SKM-1 (cell line): ENCODE measurements around the gene HOXB7.

Experiments
- DNase-seq: peaks from one replicate; lab custom pipeline; 2025; ENCODE audit not compliant: unreplicated experiment; lab: John Stamatoyannopoulos, UW

HOXB7 gene

DNA sequence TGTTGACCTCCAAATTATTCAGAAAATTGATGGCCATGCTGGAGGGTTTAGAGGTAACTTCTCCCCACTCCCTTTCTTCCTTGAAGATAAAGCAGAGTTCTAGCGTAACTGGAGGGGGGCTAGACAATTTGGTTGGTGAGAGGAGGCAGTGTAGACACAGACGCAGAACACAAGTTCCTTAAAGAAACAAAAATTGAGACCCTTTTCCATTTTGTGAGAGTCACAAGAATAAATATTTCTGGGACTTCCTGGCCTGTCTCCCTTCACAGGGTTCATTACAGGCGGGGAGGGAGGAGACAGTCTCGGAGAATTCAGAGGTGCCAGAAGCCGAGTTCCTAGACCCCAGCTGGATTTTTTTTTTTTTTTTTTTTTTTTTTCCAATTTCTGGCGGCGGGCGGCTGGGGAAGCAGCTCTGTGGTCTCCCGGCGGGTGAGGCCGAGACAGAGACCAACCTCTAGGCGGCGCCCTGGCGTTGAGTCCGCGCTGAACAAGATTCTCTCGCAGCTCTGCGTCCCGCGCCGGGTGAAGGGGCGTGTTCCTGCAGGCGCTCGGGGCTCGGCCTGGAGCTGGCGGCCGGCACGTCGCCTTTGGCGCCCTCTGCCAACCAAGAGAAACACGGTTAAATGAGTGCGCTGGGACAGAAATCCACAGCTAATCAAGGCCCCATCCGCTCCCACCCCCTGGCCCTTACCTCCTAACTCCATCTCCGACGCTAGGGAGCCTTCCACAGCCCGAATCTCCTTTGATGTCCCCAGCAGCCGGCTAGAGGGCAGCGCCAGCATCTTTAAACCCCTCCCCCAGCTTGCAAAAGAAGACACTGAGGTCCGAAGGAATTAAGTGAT, 25.6 kb upstream of the HOXB7 start:
- no peak for DNase-seq

DNA sequence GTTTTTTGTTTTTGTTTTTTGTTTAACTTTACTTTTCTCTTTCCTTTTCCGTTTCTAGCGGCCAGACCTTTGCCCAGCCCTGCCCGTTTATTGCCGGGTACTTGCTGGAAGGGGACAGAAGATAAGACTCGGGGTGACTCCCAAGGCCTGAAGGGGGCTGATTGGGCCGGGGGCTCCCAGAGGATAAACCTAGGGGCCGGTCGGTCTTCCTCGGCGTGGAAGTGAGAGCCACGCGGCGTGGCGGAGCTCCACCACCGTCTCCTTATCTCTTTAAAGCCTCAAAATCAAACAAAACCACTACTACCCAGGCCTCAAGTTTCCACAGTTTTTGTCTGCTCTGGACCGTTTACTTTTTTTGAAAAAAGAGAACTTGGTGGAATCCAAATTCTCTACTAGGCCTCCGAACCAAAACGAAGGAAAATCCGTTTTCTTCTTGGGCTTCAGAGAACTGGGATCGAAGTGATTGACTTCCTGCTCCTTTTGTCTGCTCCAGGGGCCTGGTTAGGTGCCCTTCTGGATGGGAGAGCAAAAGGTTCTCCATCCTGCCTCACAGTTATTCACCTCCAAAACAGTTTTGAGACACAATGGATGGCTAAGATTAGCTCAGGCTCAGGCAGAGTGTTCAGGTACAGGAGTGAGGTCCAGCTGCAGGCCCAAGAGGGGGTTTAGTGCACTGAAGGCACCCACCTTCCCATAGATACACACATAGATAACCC, 23.8 kb upstream of the HOXB7 start:
- no peak for DNase-seq

- DNase-seq: no peak
Observed at GRCh38 chr17:48633266-48633677, 22.5 kb upstream of the HOXB7 start.

GRCh38 chr17:48632579-48633265, 21.9 kb upstream of the HOXB7 start:
- DNase-seq: no peak

DNA sequence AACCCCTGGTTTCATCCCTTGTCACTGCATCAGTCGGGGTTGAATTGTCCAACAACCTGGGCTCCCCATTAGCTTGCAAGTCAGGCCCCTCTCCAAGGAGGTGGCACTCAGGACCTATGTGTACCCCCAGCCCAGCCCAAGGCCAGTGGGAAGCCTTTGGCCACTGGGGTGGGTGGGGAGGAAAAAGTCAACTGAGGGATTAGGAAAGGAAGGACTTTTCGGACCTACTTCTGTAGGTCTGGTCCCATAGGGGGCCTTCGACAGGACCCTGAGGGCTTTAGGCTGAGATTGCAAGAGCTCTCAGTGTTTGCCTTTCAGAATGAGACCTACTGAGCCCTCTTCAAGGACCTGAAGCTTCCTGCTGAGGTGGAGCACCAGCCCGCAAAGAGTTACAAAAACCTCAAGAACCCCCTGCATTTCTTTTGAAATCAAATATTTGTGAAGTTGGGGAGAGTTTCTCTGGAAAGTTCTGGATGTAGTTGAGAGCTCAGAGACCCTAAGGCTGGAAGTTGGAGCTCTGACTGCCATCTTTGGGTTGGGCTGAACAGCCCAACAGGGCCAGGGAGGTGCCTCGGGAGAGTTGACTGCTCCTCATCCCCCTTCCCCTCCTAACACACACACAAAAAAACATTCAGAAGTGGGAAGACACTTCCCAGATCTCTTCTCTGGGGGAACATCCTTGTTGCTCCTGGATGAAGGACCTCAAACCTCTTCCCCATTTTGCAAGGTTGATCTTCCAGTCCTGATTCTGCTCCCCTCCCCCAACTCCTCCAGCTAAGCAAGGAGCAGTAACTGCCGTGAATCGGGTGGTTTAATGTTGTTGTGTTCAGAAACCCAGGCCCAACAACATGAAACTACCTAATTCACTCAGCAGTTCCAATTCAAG, 21.1 kb upstream of the HOXB7 start:
- DNase-seq: no peak

GRCh38 chr17:48630925-48631692, 20.3 kb upstream of the HOXB7 start:
- DNase-seq: no peak

DNA sequence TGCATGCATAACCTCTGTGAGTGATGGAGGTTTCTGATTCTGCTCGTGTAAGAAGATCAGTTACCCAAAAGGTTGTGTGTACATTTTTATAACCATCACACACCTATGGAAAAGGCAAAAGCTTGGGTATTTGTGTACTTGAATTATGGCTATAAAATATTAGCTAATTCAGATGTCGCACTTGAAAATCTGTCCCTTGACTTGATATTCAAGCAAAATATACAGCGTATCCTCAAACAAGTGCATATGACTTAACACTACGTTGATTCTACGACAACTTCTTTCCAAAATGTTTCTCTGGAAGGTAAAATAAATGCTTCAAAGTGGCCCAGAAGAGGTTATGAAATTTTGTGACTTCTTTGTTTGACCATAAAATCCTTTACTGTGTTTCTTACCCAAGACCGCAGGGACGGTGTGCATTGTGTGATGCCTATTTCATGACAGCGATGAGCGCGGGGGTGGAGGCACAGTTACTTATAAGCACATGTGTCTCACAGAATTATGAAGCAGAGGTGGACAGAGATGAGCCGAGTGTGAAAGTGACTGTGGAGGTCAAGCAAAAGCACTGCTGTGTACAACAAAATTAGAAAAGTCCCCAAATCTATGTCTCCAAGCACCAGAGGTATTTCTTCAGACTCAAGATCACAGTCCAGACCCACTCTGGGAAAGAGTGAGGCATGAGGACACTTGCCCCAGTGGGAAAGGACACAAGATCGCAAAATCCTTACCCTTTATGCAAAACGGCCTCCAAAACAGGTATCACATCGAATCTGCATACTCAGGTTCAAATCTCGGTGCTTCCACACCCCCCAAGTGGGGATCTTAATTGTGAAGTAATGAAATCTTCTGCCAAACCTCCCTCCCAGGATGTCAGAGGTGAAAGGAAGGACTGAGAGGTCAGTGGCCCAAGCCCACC, 19.4 kb upstream of the HOXB7 start:
- DNase-seq: no peak

- no peak for DNase-seq
Observed at GRCh38 chr17:48629411-48629759, 18.6 kb upstream of the HOXB7 start.

- no peak for DNase-seq
Observed at GRCh38 chr17:48628649-48629410, 18.0 kb upstream of the HOXB7 start.

DNA sequence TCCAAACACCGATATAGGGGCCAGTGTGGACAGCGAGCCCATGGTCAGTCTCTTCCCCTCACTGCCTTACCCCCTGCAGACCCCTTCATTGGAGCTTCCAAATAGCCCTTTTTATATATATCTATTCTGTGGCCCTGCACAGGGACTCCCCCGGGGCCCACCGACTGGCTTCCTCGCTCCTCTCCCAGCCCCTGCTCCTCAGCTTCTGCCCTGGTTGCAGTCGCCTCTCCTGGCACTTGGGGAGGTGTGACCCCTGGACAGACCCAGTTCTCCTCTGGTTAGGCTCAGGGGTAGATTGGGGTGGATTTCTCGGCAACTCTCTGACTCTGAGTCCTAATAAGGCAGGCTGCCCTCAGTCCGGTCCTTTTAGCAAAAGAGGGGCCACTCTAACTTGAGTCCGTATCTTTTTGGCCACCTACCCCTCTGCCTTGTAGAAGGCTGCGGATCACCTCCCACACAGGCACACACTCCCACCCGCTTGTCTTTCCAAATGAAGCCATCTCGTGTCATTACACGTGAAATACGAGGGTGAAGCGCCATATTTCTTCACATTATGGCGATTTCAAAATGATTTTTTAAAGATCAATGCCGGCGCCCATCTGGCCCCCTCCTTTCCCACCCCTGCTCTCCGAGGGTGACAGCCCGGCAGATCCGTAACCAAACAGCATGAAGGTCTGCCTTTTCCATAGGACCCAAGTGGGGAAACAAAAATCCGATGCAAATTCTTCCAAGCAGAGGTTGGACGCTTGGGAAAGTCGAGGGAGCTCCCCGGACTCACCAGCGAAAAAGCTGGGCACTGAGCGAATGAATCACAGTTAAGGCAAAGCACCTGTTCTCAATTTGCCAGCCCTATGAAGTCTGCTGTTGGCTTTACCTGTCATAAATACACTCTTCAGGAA, 17.1 kb upstream of the HOXB7 start:
- DNase-seq: no peak

- no peak for DNase-seq
Observed at GRCh38 chr17:48627118-48627597, 16.3 kb upstream of the HOXB7 start.

GRCh38 chr17:48626245-48627117, 15.7 kb upstream of the HOXB7 start, which contains the start of gene HOXB9:
TSS of gene HOXB9 (minus strand) at chr17:48626358. CDS start at chr17:48626269, 89 bp downstream.
- DNase-seq: no peak

GRCh38 chr17:48625495-48626244, 14.9 kb upstream of the HOXB7 start:
- no peak for DNase-seq

DNA sequence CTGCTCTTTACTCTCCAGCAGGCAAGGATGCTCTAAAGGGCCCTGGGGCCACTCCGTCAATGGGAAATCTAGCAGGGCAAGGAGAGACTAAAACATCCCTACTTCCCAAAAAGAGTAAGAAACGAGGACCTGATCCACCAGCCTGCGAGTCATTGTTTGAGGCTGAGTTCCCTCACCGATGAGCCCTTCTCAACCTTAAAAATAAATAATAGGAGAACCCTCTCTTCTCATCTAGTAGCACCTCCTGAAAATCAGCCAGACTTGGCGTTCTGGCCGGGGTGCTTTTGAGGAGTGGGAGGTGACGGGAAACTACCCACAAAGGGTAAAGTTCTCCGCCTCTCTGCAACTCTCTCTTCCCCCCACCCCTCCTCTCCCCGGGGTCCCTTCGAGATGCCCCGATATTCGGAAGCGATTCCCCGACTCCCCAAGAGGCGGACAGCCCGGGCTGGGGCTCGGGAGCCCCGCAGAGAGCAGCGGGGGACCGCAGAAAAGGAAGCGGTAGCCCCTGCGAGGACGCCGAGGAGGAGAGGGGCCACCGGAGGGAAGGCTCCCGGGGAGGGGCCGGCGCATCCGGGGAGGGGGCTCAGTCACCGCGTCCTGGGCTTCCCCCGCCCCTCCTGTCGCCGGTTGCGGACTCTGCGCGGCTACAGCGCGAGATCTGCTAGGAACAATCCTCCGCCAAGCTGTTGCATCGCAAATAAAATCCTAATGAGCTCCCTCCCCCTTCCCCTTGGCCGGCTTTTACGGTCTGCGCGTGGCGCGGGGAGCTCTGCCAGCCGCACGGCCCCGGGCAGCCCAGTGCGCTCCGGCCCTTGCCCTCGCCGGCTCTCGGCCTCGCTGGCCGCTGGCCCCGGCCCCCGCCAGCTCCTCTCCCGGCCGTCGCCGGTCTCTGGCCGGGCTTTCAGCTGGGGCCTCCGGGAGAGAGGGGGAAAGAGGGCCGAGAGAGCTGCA, 14.0 kb upstream of the HOXB7 start:
- DNase-seq: no peak
